ENCODE results near the gene CNTN1. TPM values are rescaled to one million over a fixed set of nuclear protein-coding genes. Genes with fewer than 3 reads are reported as not detected.

CNTN1 gene
- total and polyA plus RNA-seq, 2 of the 8 experiments (the other 6 are each of a cell fraction or from before 2014, with no cell fraction given), result 7.2 to 21.8 TPM

DNA sequence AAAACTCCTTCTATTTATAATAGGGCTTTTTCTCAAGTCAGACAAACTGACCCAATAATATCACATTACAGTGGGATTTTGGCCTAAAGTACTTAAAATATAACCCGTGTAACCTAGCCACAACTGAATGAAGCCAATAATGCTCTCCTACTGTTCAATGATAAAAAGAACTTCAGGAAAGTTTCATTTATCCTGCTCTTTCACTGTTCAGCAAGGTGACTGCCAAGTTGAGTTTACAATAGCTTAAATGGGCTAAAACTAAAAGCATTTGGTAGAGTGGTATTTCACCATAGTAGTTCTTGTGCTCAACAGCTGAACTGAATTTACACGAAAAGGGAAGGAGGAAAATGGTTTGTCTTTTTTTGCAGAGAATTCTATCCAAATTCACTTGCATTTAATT lies 49.8 kb downstream of the CNTN1 start:
- H2AFZ ChIP-seq (ENCODE audit: low read length), result no peak overlapping the region
- H2BK120ac ChIP-seq (replicated peaks; ENCODE audit: low read depth, low read length), result no peak overlapping the region
- no peak overlapping the region for H3K4ac ChIP-seq (replicated peaks; ENCODE audit: insufficient read length, low read depth, low read length)
- H4K20me1 ChIP-seq (replicated peaks in 1 of 2; ENCODE audit: control insufficient read depth in 1 of 2, insufficient read depth in 2 of 2, low read length in 2 of 2), result no peaks in the 10 kb centered on the region
- H3K9me3 ChIP-seq (ENCODE audit: insufficient read depth in 2 of 2, low read depth in 1 of 2, low read length in 1 of 2), result peaks cover 0 to 3% of the 10 kb centered on the region in 2 experiments; a peak in 1 of 4 replicates
- H3K23me2 ChIP-seq (ENCODE audit: low read depth, low read length), result no peaks in the 10 kb centered on the region
- no peak overlapping the region for H3K14ac ChIP-seq (ENCODE audit: insufficient read length)
- H4K5ac ChIP-seq (ENCODE audit: insufficient read length, low read depth, low read length), result no peak overlapping the region
- H4K91ac ChIP-seq (replicated peaks; ENCODE audit: insufficient read length, low read length), result no peak overlapping the region
- no peak for DNase-seq (ENCODE audit: low read depth in 1 of 2, low spot score in 2 of 2)
- H2BK5ac ChIP-seq (ENCODE audit: low read depth, low read length), result no peak overlapping the region
- CTCF ChIA-PET (ENCODE audit: partially characterized antibody), result no interaction called here
- WGBS, 2 experiments (ENCODE audit: extremely low coverage in 1 of 2, insufficient coverage in 1 of 2, insufficient read length in 1 of 2, insufficient replicate concordance in 2 of 2, low coverage in 1 of 2, low lambda C conversion rate in 2 of 2, missing lambda C conversion rate in 1 of 2), result 82% methylated on average over 2 of the region's 2 CpGs; no CpG with 5 or more reads in 1 of the 2 experiments
- no peaks in the 10 kb centered on the region for H3K27me3 ChIP-seq (replicated peaks in 1 of 4; ENCODE audit: control insufficient read depth in 3 of 4, extremely low read depth in 1 of 4, insufficient read depth in 3 of 4, low read length in 3 of 4)
- H3K23ac ChIP-seq (ENCODE audit: insufficient read length), result no peak overlapping the region
- no peak overlapping the region for H4K8ac ChIP-seq (ENCODE audit: extremely low read depth, insufficient read depth, low read length)
- H3K4me1 ChIP-seq (replicated peaks in 1 of 4; ENCODE audit: control insufficient read depth in 3 of 4, insufficient read depth in 4 of 4, low read length in 3 of 4), result no peaks in the 10 kb centered on the region
- no peak overlapping the region for H3K56ac ChIP-seq (replicated peaks; ENCODE audit: insufficient read length, low read depth, low read length)
- POLR2A ChIA-PET (ENCODE audit: partially characterized antibody), result no interaction called here
- H3K4me2 ChIP-seq (ENCODE audit: insufficient read depth in 1 of 2, low read depth in 2 of 2, low read length in 2 of 2), result no peak overlapping the region
- H3K9ac ChIP-seq (replicated peaks in 1 of 4; ENCODE audit: extremely low read depth in 1 of 4, low read depth in 3 of 4, low read length in 3 of 4), result no peak overlapping the region
- H3K4me3 ChIP-seq (ENCODE audit: extremely low read depth in 1 of 4, insufficient read depth in 2 of 4, low read depth in 3 of 4, low read length in 4 of 4), result no peak overlapping the region
- no peak overlapping the region for H3K18ac ChIP-seq (ENCODE audit: extremely low read depth, low read length)
- no peak overlapping the region for H2BK15ac ChIP-seq (ENCODE audit: low read length)
- H3K36me3 ChIP-seq (ENCODE audit: control insufficient read depth in 2 of 4, insufficient read depth in 4 of 4, low read length in 3 of 4), result no peaks in the 10 kb centered on the region
- no peak overlapping the region for H2BK20ac ChIP-seq (ENCODE audit: low read length)
- no peak for FAIRE-seq
- H3K27ac ChIP-seq (ENCODE audit: low read depth, low read length), result no peak overlapping the region
- H3K79me1 ChIP-seq (ENCODE audit: low read depth, low read length), result no peaks in the 10 kb centered on the region
- no peak overlapping the region for H2AK5ac ChIP-seq (ENCODE audit: low read depth, low read length)
- TF ChIP-seq CTBP2 (IDR thresholded peaks at IDR 0.05; ENCODE audit: borderline replicate concordance, insufficient read depth, insufficient read length, low read length) (no peak), CHD1 (IDR thresholded peaks at IDR 0.05; ENCODE audit: low read depth, low read length) (no peak), SP2 (IDR thresholded peaks at IDR 0.05; ENCODE audit: low read length) (no peak), HDAC6 (IDR thresholded peaks at IDR 0.05; ENCODE audit: low read depth, low read length) (no peak), SP4 (IDR thresholded peaks at IDR 0.05; ENCODE audit: low read length) (no peak), SRF (IDR thresholded peaks at IDR 0.05; ENCODE audit: low read depth, low read length) (no peak)
- TF ChIP-seq, protein P1, sequence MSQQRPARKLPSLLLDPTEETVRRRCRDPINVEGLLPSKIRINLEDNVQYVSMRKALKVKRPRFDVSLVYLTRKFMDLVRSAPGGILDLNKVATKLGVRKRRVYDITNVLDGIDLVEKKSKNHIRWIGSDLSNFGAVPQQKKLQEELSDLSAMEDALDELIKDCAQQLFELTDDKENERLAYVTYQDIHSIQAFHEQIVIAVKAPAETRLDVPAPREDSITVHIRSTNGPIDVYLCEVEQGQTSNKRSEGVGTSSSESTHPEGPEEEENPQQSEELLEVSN (IDR thresholded peaks at IDR 0.05), result no peak
- no peak overlapping the region for H2BK12ac ChIP-seq (ENCODE audit: low read depth, low read length)
- H3K79me2 ChIP-seq (ENCODE audit: control insufficient read depth in 1 of 2, insufficient read depth in 2 of 2, low read length in 2 of 2), result no peaks in the 10 kb centered on the region

Measured in H1 (cell line).